ENCODE data around the gene CPAMD8.

CPAMD8 gene

DNA sequence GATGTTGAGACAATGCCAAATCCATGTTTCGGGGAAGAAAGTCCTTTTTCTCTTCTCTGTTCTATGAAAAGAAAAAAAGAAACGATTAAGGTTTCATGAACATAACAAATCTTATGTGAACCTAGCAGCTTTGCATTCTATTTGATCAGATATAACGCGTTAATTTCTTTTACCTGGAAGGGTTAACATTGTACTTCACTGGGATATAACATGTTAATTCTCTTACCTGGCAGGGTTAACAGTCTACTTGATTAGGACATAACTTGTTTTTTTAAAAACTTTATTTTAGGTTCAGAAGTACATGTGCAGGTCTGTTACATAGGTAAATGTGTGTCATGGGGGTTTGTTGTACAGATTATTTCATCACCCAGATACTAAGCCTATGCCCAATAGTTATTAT, 68.8 kb downstream of the CPAMD8 start:
- peaks cover 11% of the 10 kb centered on the region for H3K9me3 ChIP-seq (ENCODE audit: insufficient read depth, low read length)
- H3K36me3 ChIP-seq (ENCODE audit: insufficient read depth, insufficient read length, low read length) = no peaks in the 10 kb centered on the region
- H3K9ac ChIP-seq (ENCODE audit: insufficient read length, low read depth) = no peak overlapping the region
- no peaks in the 10 kb centered on the region for H3K27me3 ChIP-seq (ENCODE audit: insufficient read depth, insufficient read length)
- peaks cover 4% of the 10 kb centered on the region for H3K4me1 ChIP-seq (ENCODE audit: insufficient read depth, insufficient read length)
- no peak for DNase-seq (ENCODE audit: low read depth, low spot score)
- no peak overlapping the region for H3K4me3 ChIP-seq (ENCODE audit: insufficient read length, low read depth)
- TF ChIP-seq YY1 (IDR thresholded peaks at IDR 0.05; ENCODE audit: insufficient read depth, insufficient read length) = no peak
- no peak for TF ChIP-seq ZNF274 (IDR thresholded peaks at IDR 0.05; ENCODE audit: low read depth, low read length)
- no peak for TF ChIP-seq SUZ12 (IDR thresholded peaks at IDR 0.05; ENCODE audit: extremely low read depth, insufficient read depth, insufficient read length)

DNA sequence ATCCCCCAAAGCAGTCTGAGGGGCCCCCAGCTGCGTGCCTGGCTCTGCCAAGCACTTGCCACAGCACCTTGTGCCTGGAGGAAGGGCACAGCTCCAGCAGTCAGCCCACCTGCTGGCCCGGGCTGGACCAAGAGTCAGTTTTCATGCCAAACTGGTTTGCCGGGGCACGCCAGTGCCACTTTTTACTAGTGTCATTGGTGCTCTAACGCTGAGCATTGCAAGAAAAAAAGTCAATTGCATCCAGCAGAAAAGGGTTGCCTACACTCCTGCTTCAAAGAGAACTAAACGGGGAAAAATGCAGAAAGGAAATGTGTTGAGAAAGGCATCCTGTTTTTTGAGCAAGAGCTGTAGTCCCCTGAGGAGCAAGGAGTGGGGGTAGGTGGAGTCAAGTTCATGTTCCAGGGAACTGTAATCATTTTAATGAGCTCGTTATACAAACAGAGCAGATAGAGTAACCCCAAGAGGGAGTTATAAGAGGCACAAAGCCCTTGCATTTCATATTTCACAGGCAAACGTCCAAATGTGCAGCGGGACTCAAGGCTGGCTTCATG, 69.4 kb downstream of the CPAMD8 start:
- no peak for TF ChIP-seq YY1 (IDR thresholded peaks at IDR 0.05; ENCODE audit: insufficient read depth, insufficient read length)
- no peak for TF ChIP-seq SUZ12 (IDR thresholded peaks at IDR 0.05; ENCODE audit: extremely low read depth, insufficient read depth, insufficient read length)
- TF ChIP-seq ZNF274 (IDR thresholded peaks at IDR 0.05; ENCODE audit: low read depth, low read length) = no peak
- peaks cover 4% of the 10 kb centered on the region for H3K4me1 ChIP-seq (ENCODE audit: insufficient read depth, insufficient read length)

DNA sequence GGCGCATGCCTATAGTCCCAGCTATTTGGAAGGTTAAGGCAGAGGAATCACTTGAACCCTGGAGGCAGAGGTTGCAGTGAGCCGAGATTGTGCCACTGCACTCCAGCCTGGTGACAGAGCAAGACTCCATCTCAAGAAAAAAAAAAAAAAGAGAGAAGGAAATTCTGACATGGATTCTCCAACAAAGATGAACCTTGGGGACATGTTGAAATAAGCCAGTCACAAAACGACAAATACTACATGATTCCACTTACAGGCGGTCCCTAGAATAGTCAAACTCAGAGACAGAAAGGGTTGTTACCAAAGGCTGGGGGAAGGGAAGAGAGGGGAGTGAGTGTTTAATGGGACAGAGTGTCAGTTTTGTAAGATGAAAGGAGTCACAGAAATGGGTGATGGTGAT, 71.4 kb downstream of the CPAMD8 start:
- Histone ChIP-seq H3K36me3 (ENCODE audit: insufficient read depth, insufficient read length, low read length) (no peaks in the 10 kb centered on the region), H3K4me1 (ENCODE audit: insufficient read depth, insufficient read length) (peaks cover 4% of the 10 kb centered on the region), H3K9ac (ENCODE audit: insufficient read length, low read depth) (no peak overlapping the region), H3K9me3 (ENCODE audit: insufficient read depth, low read length) (peaks cover 5% of the 10 kb centered on the region; the same call in 1 of the 2 replicates), H3K4me3 (ENCODE audit: insufficient read length, low read depth) (no peak overlapping the region), H3K27me3 (ENCODE audit: insufficient read depth, insufficient read length) (no peaks in the 10 kb centered on the region)
- no peak for DNase-seq (ENCODE audit: low read depth, low spot score)
- TF ChIP-seq ZNF274 (IDR thresholded peaks at IDR 0.05; ENCODE audit: low read depth, low read length) = no peak
- no peak for TF ChIP-seq YY1 (IDR thresholded peaks at IDR 0.05; ENCODE audit: insufficient read depth, insufficient read length)
- no peak for TF ChIP-seq SUZ12 (IDR thresholded peaks at IDR 0.05; ENCODE audit: extremely low read depth, insufficient read depth, insufficient read length)

More for the DNA sequence above, 69.4 kb downstream of the CPAMD8 start:
- H3K36me3 ChIP-seq (ENCODE audit: insufficient read depth, insufficient read length, low read length) = no peaks in the 10 kb centered on the region
- H3K9ac ChIP-seq (ENCODE audit: insufficient read length, low read depth) = no peak overlapping the region
- H3K9me3 ChIP-seq (ENCODE audit: insufficient read depth, low read length) = peaks cover 11% of the 10 kb centered on the region
- H3K27me3 ChIP-seq (ENCODE audit: insufficient read depth, insufficient read length) = no peaks in the 10 kb centered on the region
- no peak overlapping the region for H3K4me3 ChIP-seq (ENCODE audit: insufficient read length, low read depth)
- no peak for DNase-seq (ENCODE audit: low read depth, low spot score)

DNA sequence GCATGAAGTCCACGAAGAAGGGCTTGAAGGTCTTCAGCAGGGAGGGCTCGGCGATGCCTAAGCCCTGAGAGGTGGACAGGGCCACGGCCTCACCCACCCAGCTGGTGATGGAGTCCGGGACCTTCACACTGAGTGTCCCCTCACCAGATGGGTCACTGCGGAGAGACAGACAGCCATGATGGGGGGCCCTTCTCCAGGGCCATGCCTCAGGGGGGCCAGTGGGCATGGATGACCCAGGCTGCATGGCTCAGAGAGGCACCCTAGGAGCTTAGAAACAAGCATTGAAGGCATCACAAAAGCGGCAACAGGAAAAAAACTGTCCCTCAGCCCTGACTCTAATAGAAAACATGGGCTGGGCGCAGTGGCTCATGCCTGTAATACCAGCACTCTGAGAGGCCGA, 74.6 kb downstream of the CPAMD8 start:
- Histone ChIP-seq H3K9ac (ENCODE audit: insufficient read length, low read depth) (no peak overlapping the region), H3K27me3 (ENCODE audit: insufficient read depth, insufficient read length) (no peaks in the 10 kb centered on the region), H3K4me1 (ENCODE audit: insufficient read depth, insufficient read length) (peaks cover 2% of the 10 kb centered on the region), H3K4me3 (ENCODE audit: insufficient read length, low read depth) (no peak overlapping the region), H3K9me3 (ENCODE audit: insufficient read depth, low read length) (peaks cover 4% of the 10 kb centered on the region; the same call in 1 of the 2 replicates), H3K36me3 (ENCODE audit: insufficient read depth, insufficient read length, low read length) (no peaks in the 10 kb centered on the region)
- DNase-seq (ENCODE audit: low read depth, low spot score) = no peak
- TF ChIP-seq YY1 (IDR thresholded peaks at IDR 0.05; ENCODE audit: insufficient read depth, insufficient read length) = no peak
- no peak for TF ChIP-seq ZNF274 (IDR thresholded peaks at IDR 0.05; ENCODE audit: low read depth, low read length)
- no peak for TF ChIP-seq SUZ12 (IDR thresholded peaks at IDR 0.05; ENCODE audit: extremely low read depth, insufficient read depth, insufficient read length)

DNA sequence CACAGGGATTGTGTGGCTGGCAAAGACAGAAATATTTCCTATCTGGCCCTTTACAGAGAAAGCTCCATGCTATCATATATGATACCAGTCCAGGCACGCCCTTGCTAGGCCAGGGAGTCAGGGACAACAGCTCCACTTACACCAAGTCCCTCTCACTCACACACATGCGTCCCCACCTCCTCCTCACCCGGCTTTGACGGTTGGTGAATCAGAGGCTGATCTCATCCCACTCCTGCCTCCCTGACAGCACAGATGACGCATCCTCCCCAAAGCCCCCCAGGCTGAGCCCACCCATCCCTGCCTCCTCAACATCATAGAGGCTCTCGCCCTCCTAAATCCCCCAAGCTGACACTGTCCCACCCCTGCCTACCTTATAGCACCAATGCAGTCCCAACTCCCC, 75.1 kb downstream of the CPAMD8 start:
- H3K36me3 ChIP-seq (ENCODE audit: insufficient read depth, insufficient read length, low read length) = no peaks in the 10 kb centered on the region
- TF ChIP-seq ZNF274 (IDR thresholded peaks at IDR 0.05; ENCODE audit: low read depth, low read length) (no peak), YY1 (IDR thresholded peaks at IDR 0.05; ENCODE audit: insufficient read depth, insufficient read length) (no peak), SUZ12 (IDR thresholded peaks at IDR 0.05; ENCODE audit: extremely low read depth, insufficient read depth, insufficient read length) (no peak)
- no peak for DNase-seq (ENCODE audit: low read depth, low spot score)
- H3K9ac ChIP-seq (ENCODE audit: insufficient read length, low read depth) = no peak overlapping the region
- H3K4me1 ChIP-seq (ENCODE audit: insufficient read depth, insufficient read length) = no peaks in the 10 kb centered on the region
- H3K27me3 ChIP-seq (ENCODE audit: insufficient read depth, insufficient read length) = no peaks in the 10 kb centered on the region
- H3K9me3 ChIP-seq (ENCODE audit: insufficient read depth, low read length) = peaks cover 4% of the 10 kb centered on the region; the same call in 1 of the 2 replicates
- H3K4me3 ChIP-seq (ENCODE audit: insufficient read length, low read depth) = no peak overlapping the region

DNA sequence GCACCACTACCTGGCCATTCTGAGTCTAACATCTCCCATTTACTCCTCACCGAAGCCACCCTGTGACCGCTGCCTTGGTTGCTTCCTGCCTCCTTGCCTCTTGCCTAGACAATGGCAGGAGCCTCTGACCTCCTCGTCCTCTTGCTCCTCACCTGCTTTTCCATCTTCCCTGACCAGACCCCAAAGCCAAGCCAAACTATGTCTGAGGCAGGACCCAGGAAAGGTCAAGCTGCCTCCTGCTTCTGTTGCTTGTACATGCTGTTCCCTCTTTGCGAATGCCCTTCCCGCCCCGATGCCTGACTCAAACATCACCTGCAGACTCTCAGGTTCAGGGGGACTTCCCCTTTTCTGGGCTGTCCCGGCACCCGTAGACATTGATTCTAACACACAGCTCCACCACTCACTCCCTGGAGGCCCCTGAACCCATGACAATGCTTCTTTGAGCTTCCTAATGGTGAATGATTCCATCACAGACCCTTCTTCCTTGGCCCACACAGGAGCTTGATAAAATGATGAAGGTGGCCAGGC, 77.0 kb downstream of the CPAMD8 start:
- no peak overlapping the region for H3K9ac ChIP-seq (ENCODE audit: insufficient read length, low read depth)
- H3K4me1 ChIP-seq (ENCODE audit: insufficient read depth, insufficient read length) = peaks cover 7% of the 10 kb centered on the region
- no peaks in the 10 kb centered on the region for H3K36me3 ChIP-seq (ENCODE audit: insufficient read depth, insufficient read length, low read length)
- no peaks in the 10 kb centered on the region for H3K27me3 ChIP-seq (ENCODE audit: insufficient read depth, insufficient read length)
- no peak for TF ChIP-seq SUZ12 (IDR thresholded peaks at IDR 0.05; ENCODE audit: extremely low read depth, insufficient read depth, insufficient read length)
- no peak for TF ChIP-seq YY1 (IDR thresholded peaks at IDR 0.05; ENCODE audit: insufficient read depth, insufficient read length)
- TF ChIP-seq ZNF274 (IDR thresholded peaks at IDR 0.05; ENCODE audit: low read depth, low read length) = no peak
- DNase-seq (ENCODE audit: low read depth, low spot score) = no peak
- H3K9me3 ChIP-seq (ENCODE audit: insufficient read depth, low read length) = peaks cover 4% of the 10 kb centered on the region; the same call in 1 of the 2 replicates
- no peak overlapping the region for H3K4me3 ChIP-seq (ENCODE audit: insufficient read length, low read depth)

DNA sequence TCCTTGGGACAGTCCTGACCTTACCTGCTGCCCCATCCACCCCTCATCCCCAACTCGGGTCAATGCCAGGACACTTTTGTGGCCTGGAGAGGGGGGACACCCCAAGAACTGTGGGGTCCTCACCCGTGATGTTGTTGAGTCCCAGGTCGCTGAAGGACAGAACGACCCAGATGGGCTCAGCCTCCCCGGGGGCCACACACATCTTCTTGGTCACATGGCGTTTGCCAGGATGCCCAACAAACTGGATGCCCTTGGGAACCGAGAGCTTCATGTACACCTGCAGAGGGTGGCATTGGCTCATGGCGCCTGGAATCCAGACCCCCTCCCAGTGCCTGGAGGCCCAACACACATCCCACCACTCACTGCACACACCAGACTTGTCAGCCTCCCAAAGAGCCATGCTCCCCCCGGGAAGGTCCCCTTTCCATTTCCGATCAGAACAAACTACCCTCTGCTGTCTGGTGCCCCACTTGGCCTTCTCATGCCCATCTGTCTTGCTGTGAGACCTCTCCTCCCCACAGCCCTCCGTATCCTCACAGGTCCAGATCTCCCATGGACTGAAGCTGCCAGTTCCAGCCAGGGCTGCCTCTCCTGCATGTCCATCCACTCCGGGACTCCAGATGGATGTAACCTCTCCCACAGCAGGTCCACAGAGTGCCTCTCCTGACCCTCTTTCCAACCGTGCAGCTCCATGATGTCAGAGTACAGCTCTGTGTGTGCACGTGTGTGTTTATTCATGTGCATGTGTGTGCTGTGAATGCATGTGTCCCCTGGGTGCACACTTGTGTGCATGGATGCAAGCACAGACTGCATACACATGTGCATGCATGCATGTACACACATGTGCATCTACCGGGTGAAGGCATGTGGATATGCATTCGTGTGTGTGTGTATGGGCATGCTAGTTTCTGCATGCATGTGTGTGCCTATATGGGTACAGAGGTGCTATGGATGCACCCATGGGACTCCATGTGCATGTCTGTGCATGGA, 79.4 kb downstream of the CPAMD8 start:
- Histone ChIP-seq H3K4me1 (ENCODE audit: insufficient read depth, insufficient read length) (peaks cover 7% of the 10 kb centered on the region), H3K4me3 (ENCODE audit: insufficient read length, low read depth) (no peak overlapping the region), H3K27me3 (ENCODE audit: insufficient read depth, insufficient read length) (no peaks in the 10 kb centered on the region), H3K36me3 (ENCODE audit: insufficient read depth, insufficient read length, low read length) (no peaks in the 10 kb centered on the region), H3K9ac (ENCODE audit: insufficient read length, low read depth) (no peak overlapping the region), H3K9me3 (ENCODE audit: insufficient read depth, low read length) (no peaks in the 10 kb centered on the region)
- DNase-seq (ENCODE audit: low read depth, low spot score) = no peak
- no peak for TF ChIP-seq SUZ12 (IDR thresholded peaks at IDR 0.05; ENCODE audit: extremely low read depth, insufficient read depth, insufficient read length)
- TF ChIP-seq ZNF274 (IDR thresholded peaks at IDR 0.05; ENCODE audit: low read depth, low read length) = no peak
- TF ChIP-seq YY1 (IDR thresholded peaks at IDR 0.05; ENCODE audit: insufficient read depth, insufficient read length) = no peak
